GM10266 (cell line): ENCODE data around the gene KCNE5.
A peak's percentile ranks its signal among the peaks of the same experiment; 100 is the strongest.
"Not testable (repeated sequence)": the region's sequence is repeated elsewhere in the genome, so short reads cannot be mapped to it uniquely, and the experiment has no call there.

Experiments
- DNase-seq: peaks from one replicate; pipeline ENCODE4 v3.0.0; 2012; ENCODE audit errors: extremely low spot score
- TF ChIP-seq, protein P1 (sequence below): IDR thresholded peaks from 2 replicates; pipeline ENCODE4 v1.5.1; 2012; ENCODE audit warnings: mild to moderate bottlenecking, low read depth; ENCODE audit not compliant: control insufficient read depth, insufficient read depth; ENCODE audit errors: missing control alignments

KCNE5 gene

DNA sequence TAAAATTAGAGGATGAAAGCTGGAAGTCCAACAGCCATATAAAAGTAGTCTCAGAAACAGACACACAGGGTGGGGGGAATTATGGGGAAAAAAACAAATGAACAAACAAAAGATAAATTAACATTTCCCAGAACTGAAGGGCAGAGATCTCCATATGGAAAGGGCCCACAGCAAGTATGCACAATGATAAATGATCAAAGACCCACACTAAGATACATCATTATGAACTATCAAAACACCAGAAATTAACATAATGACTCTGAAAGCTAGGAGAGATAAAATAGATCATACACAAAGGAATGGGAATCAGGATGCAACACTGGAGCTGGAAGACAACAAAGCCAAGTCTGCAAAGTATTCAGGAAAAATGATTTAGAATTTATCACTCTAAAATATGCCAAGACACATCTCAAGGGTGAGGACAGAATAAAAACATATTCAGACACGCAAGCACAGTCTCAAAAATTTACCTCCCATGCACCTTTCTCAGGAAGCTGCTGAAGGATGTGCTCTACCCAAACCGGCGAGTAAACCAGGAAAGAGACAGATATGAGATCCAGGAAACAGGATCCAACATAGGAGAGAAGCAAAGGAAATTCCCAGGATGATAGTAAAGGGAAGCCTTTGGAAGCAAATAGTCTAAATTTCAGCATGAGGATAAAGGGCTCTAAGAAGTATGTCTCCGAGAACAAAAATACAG is 30.7 kb upstream of the KCNE5 start:
- TF ChIP-seq, protein P1, sequence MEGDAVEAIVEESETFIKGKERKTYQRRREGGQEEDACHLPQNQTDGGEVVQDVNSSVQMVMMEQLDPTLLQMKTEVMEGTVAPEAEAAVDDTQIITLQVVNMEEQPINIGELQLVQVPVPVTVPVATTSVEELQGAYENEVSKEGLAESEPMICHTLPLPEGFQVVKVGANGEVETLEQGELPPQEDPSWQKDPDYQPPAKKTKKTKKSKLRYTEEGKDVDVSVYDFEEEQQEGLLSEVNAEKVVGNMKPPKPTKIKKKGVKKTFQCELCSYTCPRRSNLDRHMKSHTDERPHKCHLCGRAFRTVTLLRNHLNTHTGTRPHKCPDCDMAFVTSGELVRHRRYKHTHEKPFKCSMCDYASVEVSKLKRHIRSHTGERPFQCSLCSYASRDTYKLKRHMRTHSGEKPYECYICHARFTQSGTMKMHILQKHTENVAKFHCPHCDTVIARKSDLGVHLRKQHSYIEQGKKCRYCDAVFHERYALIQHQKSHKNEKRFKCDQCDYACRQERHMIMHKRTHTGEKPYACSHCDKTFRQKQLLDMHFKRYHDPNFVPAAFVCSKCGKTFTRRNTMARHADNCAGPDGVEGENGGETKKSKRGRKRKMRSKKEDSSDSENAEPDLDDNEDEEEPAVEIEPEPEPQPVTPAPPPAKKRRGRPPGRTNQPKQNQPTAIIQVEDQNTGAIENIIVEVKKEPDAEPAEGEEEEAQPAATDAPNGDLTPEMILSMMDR: no peak
- no peak for DNase-seq

DNA sequence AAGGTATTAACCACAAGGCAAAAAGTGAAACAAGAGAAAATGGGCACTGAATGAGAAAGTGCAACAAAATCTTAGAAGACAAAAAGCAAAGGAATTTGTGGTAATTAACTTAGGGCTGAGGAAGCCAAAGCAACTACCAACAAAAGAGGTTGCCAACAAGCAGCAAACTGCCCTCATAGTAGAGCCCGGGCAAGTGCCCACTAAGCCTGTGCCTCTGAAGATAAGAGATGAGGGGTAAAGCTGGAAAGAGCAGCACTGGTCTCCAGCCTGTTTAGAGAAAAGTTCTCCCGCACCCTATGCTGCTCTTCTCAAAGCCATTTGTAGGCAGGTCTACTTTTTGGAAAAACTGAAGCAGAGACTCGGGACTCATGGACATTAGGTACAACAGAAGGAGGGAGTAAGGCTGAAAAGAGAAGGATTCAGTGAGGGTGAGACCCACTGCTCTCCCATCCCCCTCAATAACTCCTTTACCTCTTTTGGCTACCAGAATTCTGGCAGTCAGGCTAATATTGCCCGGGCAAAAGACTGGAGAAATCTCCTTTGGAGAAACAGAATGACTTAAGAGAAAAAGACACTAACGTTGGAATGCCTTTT is 29.6 kb upstream of the KCNE5 start:
- TF ChIP-seq, protein P1: no peak

DNA sequence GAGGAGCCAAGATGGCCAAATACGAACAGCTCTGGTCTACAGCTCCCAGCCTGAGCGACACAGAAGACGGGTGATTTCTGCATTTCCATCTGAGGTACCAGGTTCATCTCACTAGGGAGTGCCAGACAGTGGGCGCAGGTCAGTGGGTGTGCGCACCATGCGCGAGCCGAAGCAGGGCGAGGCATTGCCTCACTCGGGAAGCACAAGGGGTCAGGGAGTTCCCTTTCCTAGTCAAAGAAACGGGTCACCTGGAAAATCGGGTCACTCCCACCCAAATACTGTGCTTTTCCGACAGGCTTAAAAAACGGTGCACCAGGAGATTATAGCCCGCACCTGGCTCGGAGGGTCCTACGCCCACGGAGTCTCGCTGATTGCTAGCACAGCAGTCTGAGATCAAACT is 19.7 kb upstream of the KCNE5 start:
- DNase-seq: not testable (repeated sequence)

More for the DNA sequence above, 29.6 kb upstream of the KCNE5 start:
- no peak for DNase-seq

- TF ChIP-seq, protein P1: no peak
- no peak for DNase-seq
Observed at GRCh38 chrX:109643687-109644086, 18.7 kb upstream of the KCNE5 start.

GRCh38 chrX:109638158-109638557 is 13.2 kb upstream of the KCNE5 start:
- no peak for DNase-seq
- TF ChIP-seq, protein P1: no peak

DNA sequence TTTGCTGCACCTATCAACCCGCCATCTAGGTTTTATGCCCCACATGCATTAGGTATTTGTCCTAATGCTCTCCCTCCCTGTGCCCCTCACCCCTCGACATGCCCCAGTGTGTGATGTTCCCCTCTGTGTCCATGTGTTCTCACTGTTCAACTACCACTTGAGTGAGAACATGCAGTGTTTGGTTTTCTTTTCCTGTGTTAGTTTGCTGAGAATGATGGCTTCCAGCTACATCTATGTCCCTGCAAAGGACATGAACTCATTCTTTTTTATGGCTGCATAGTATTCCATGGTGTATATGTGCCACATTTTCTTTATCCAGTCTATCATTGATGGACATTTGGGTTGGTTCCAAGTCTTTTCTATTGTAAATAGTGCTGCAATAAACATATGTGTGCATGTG is 12.5 kb upstream of the KCNE5 start:
- not testable (repeated sequence) for DNase-seq

DNA sequence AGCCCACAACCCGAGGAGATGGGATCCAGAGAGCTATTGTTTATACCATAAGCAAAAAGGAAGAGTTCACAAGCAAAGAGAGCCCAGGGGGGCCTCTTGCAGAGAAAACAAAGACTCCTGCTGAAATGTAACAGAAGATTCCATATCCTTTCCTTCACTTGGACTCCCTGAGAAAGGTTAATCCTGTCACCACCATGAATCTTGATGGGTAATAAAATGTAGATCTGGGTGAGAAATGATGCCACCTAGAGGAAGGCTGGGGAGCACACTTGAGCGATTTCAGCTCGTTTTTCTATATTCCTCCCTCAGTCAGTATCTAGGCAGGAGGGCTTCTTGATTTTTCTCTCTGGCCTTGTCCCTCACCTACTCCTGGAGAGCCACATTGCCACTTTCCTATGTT is 10.2 kb upstream of the KCNE5 start:
- DNase-seq: no peak
- TF ChIP-seq, protein P1: peak; percentile 29

- DNase-seq: no peak
- TF ChIP-seq, protein P1: no peak
Observed at GRCh38 chrX:109632906-109633504, 8.0 kb upstream of the KCNE5 start.
